Skeletal muscle tissue (tissue), 4 donors: ENCODE data around the gene YTHDF1. TPM values are rescaled to one million over a fixed set of nuclear protein-coding genes. Genes with fewer than 3 reads are reported as not detected.

Source experiments
- H3K27ac ChIP-seq: one replicate; pipeline ENCODE4 v1.7.0; 2013; ENCODE audit warnings: mild to moderate bottlenecking, low read depth, low read length, inconsistent platforms
- H3K27me3 ChIP-seq, 3 donors: one replicate each; pipeline ENCODE4 v1.7.0; 2013; ENCODE audit warnings: low read length in 3 of 3; ENCODE audit not compliant: control insufficient read depth in 3 of 3, insufficient read depth in 3 of 3
- H3K36me3 ChIP-seq, 3 donors: one replicate each; pipeline ENCODE4 v1.7.0; 2013; ENCODE audit warnings: low read length in 3 of 3; ENCODE audit not compliant: control insufficient read depth in 3 of 3, insufficient read depth in 3 of 3
- H3K4me1 ChIP-seq, 3 donors: one replicate each; pipeline ENCODE4 v1.7.0; 2013; ENCODE audit warnings: low read length in 3 of 3, mild to moderate bottlenecking in 3 of 3; ENCODE audit not compliant: control insufficient read depth in 3 of 3, insufficient read depth in 3 of 3
- H3K4me3 ChIP-seq, 3 donors: one replicate each; pipeline ENCODE4 v1.7.0; 2013; ENCODE audit warnings: low read length in 3 of 3
- H3K9ac ChIP-seq, 3 donors: one replicate each; pipeline ENCODE4 v1.7.0; 2013; ENCODE audit warnings: low read length in 3 of 3, mild to moderate bottlenecking in 3 of 3, moderate library complexity in 2 of 3, low read depth in 1 of 3
- H3K9me3 ChIP-seq, 3 donors: one replicate each; pipeline ENCODE4 v1.7.0; 2013; ENCODE audit warnings: low read length in 3 of 3; ENCODE audit not compliant: control insufficient read depth in 3 of 3
- total RNA-seq: library from RNA; depleted of rRNA; stranded (reverse); fragments of >200 nt; gene quantifications from one replicate; pipeline ENCODE4 v1.2.3, GENCODE V29; 2014
- donor health status: Osteomylitis.

The YTHDF1 gene
- 17.2 TPM for total RNA-seq

DNA sequence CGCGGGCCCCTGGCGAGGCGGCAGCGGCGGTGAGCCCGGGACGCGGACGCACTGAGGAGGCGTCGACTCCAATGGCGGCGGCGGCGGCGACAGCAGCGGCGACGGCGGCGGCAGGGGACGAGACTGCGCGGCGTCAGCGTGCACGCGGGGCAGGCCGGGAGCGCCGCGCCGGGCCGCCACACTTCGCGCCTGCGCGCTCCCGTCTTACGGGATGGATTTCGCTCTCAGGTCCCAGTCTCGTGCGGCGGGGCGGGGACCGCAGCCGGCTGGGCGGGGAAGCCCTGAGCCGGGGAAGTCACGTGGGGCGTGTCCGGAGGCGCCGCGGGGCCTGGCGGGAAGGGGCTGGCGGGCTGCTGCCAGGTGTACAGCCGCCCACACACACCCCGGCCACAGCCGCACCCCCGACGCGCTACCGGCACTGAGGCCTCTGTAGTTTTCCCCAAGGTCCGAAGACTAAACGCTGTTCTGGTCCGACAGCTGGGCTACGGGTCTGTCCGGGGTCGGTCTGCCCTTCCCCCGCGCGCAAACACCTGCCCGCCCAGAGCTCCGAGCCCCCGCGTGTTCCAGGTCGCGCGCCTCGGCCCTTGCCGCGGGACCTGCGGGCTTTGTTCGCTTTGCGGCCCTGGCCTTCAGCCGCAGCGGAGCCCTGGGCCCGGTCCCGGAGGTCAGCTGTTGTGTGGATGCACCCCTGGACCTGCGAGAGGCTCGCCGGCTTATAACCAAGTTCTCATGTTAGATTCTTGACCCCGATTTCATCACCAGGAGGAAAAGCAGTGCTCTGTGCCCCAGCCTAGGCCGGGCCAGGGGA, at the start of gene YTHDF1:
TSS of gene YTHDF1 (minus strand) at position 91 of the 808 bp plus-strand sequence. CDS start 239 bp downstream, outside the sequence.
- peak within 1 kb of the TSS; percentile 89 to 92 (median 92) for H3K9ac ChIP-seq
- H3K4me3 ChIP-seq: peak within 1 kb of the TSS; percentile 78 to 87 (median 86)
- H3K4me1 ChIP-seq: peaks cover 31 to 46% (median 35%) of the 10 kb centered on the region in 3 donors
- H3K27me3 ChIP-seq: peaks cover 11 to 15% (median 15%) of the 10 kb centered on the region in 3 donors
- no peaks in the 10 kb centered on the region for H3K9me3 ChIP-seq
- H3K36me3 ChIP-seq: peaks cover 17 to 25% (median 19%) of the 10 kb centered on the region in 3 donors
- peak within 1 kb of the TSS; percentile 87 for H3K27ac ChIP-seq

GRCh38 chr20:63264519-63264918, 48.6 kb upstream of the YTHDF1 start:
- H3K36me3 ChIP-seq: no peaks in the 10 kb centered on the region
- H3K4me1 ChIP-seq: peaks cover 5 to 31% (median 7%) of the 10 kb centered on the region in 3 donors
- H3K27me3 ChIP-seq: peaks cover 66 to 89% (median 80%) of the 10 kb centered on the region in 3 donors
- no peaks in the 10 kb centered on the region for H3K9me3 ChIP-seq
- H3K9ac ChIP-seq: no peak overlapping the region
- no peak overlapping the region for H3K4me3 ChIP-seq
- H3K27ac ChIP-seq: no peak overlapping the region

DNA sequence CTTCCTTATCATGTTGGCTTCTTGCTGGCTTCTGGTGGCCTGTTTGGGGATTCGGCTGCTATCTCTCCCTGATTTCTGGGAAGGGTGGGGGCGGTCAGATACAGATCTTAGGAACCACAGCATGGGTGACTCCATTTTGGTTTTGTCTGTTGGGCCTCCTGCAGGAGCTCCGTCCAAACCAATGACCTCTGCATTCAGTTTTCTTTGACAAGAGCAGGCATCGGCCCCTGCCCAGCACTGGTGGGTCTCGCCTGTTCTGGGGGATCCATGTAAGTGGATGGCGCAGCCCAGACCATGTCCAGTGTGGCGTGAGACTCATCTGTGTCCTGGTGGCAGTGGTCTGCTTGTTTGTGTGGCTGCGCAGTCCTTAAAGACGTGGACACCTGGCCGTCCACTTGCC, 48.1 kb upstream of the YTHDF1 start:
- Histone ChIP-seq H3K4me1 (peaks cover 5 to 30% (median 7%) of the 10 kb centered on the region in 3 donors), H3K27me3 (peaks cover 61 to 89% (median 80%) of the 10 kb centered on the region in 3 donors), H3K9ac (no peak overlapping the region), H3K27ac (no peak overlapping the region), H3K4me3 (no peak overlapping the region), H3K9me3 (no peaks in the 10 kb centered on the region), H3K36me3 (no peaks in the 10 kb centered on the region)

DNA sequence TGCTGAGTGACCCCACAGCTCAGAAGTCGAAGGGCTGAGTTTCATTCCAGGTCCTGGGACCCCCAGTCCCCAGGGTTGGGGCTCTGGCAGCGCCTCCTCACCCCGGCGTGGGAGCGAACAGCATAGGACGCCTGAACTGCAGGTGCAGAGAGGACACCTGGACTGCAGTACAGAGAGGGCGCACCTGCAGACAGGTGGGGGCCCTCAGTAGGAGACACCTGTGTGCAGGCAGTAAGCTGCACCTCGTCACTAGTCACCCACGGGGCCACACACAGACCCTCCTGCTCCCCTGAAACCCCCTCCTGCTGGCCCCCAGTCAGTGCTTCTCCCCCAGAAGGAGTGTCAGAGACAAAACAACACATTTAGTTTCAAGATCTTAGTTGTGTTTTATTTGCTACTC, 46.9 kb upstream of the YTHDF1 start:
- no peak overlapping the region for H3K27ac ChIP-seq
- no peak overlapping the region for H3K9ac ChIP-seq
- H3K4me3 ChIP-seq: no peak overlapping the region
- no peaks in the 10 kb centered on the region for H3K36me3 ChIP-seq
- H3K9me3 ChIP-seq: no peaks in the 10 kb centered on the region
- peaks cover 5 to 20% (median 7%) of the 10 kb centered on the region in 3 donors for H3K4me1 ChIP-seq
- H3K27me3 ChIP-seq: peaks cover 54 to 89% (median 80%) of the 10 kb centered on the region in 3 donors

- H3K9ac ChIP-seq: no peak overlapping the region
- peaks cover 54 to 89% (median 74%) of the 10 kb centered on the region in 3 donors for H3K27me3 ChIP-seq
- peaks cover 5 to 11% (median 7%) of the 10 kb centered on the region in 3 donors for H3K4me1 ChIP-seq
- H3K9me3 ChIP-seq: no peaks in the 10 kb centered on the region
- H3K36me3 ChIP-seq: no peaks in the 10 kb centered on the region
- H3K4me3 ChIP-seq: no peak overlapping the region
- no peak overlapping the region for H3K27ac ChIP-seq
Observed at GRCh38 chr20:63261795-63262528, 46.0 kb upstream of the YTHDF1 start.

DNA sequence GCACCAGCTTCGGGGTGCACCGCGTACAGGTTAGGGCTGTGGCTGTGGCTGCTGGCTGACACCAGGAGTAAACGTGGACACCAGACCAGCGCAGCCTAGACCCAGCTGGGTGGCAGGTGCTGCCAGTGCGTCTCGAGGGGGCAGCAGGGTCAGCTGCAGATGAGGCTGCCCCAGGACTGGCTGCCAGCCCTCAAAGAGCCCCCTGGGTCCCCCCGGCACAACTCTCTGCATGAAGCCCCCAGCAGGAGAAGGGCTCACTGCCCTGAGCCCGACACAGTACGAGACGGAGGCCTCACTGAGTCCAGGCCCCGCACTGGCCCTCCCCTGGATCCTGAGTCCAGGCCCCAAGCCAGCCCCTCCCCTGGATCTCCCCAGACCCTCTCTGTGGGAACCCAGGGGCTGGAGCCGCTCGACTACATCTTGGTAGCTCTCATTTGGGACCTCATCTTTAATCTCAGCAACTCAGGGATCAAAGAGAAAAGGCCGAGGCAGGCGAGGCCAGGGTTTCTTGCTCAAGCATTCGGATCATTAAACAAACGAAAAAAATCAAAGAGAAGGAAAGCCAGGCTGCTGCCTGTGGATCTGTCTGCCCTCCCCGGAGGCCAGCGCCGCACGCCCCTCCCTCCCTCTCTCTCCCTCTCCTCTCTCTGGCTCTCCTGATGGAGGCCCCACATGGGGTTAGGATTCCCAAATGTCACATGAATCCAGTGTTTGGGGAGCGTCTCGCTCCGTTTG, 45.3 kb upstream of the YTHDF1 start:
- peaks cover 3 to 6% (median 5%) of the 10 kb centered on the region in 3 donors for H3K4me1 ChIP-seq
- H3K9me3 ChIP-seq: no peaks in the 10 kb centered on the region
- no peak overlapping the region for H3K27ac ChIP-seq
- peaks cover 60 to 92% (median 76%) of the 10 kb centered on the region in 3 donors for H3K27me3 ChIP-seq
- H3K36me3 ChIP-seq: no peaks in the 10 kb centered on the region
- H3K4me3 ChIP-seq: no peak overlapping the region
- no peak overlapping the region for H3K9ac ChIP-seq

GRCh38 chr20:63260521-63260920, 44.6 kb upstream of the YTHDF1 start:
- peaks cover 64 to 92% (median 80%) of the 10 kb centered on the region in 3 donors for H3K27me3 ChIP-seq

DNA sequence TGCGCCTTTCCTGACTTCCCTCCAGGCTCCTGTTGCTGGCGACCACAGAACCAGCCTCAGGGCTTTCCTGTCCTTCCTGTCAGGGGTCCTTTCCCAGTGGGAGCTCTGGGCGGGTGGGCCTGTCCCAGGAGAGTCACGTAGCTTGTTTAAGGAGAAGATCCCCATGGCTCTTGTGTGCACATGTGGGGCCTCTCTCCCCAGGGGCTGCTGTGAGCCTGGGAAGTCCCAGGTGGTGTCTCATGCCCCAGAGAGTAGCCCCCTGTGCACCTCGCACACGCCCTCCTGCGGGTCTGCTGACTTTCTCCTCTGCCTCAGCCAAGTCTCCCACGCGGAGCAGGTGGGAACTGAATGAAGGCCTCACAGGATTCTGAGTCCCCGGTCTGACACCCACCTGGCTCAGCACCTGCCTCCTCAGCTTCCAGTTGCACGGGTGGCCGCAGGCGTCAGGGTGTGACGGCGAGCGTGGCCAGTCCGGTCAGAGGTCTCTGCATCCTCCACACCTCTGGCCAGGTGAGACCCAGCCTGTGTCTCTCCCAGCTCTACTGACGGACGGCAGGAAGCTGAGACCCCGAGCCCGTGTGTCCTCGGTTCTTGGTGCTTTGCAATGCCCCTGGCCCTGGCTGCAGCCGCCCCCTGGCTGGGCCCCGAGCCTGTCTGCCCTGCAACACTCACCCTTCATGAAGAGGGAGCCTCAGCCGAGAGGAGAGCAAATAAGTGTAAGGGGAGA, 44.0 kb upstream of the YTHDF1 start:
- Histone ChIP-seq H3K27me3 (peaks cover 67 to 93% (median 81%) of the 10 kb centered on the region in 3 donors), H3K9ac (no peak overlapping the region)

More at GRCh38 chr20:63260521-63260920, 44.6 kb upstream of the YTHDF1 start:
- peaks cover 0 to under 1% (median 0%) of the 10 kb centered on the region in 3 donors for H3K4me1 ChIP-seq
- H3K4me3 ChIP-seq: no peak overlapping the region
- H3K36me3 ChIP-seq: no peaks in the 10 kb centered on the region
- no peak overlapping the region for H3K27ac ChIP-seq
- H3K9me3 ChIP-seq: no peaks in the 10 kb centered on the region
- no peak overlapping the region for H3K9ac ChIP-seq

DNA sequence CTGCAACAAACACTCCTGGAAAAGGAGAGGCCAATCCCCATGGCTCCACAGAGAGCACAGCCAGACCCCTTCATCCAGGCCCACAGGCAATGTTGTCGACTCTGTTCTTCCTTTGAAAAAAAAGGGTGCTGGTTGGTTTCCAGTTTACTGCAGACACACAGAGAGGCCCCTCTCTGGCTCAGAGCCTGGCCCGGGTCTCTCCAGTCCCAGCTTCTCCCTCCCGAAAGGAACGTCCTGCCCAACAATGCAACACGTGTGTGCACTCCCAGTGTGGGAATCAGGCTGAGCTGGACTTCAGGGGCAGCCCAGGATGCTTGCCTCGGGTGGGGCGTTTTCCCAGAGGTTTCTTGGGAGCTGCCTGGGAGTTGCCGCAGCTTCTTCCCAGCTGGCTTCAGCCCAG, 42.9 kb upstream of the YTHDF1 start:
- H3K27ac ChIP-seq: no peak overlapping the region
- H3K4me1 ChIP-seq: no peaks in the 10 kb centered on the region
- H3K27me3 ChIP-seq: peaks cover 60 to 90% (median 79%) of the 10 kb centered on the region in 3 donors
- no peaks in the 10 kb centered on the region for H3K36me3 ChIP-seq
- no peak overlapping the region for H3K4me3 ChIP-seq
- no peak overlapping the region for H3K9ac ChIP-seq
- H3K9me3 ChIP-seq: no peaks in the 10 kb centered on the region

More for the DNA sequence above, 44.0 kb upstream of the YTHDF1 start:
- no peak overlapping the region for H3K4me3 ChIP-seq
- H3K4me1 ChIP-seq: no peaks in the 10 kb centered on the region
- no peaks in the 10 kb centered on the region for H3K36me3 ChIP-seq
- no peaks in the 10 kb centered on the region for H3K9me3 ChIP-seq
- H3K27ac ChIP-seq: no peak overlapping the region
